SH-SY5Y (cell line): ENCODE results near the gene PPP1R3C.
A peak's percentile ranks its signal among the peaks of the same experiment; 100 is the strongest.

ENCODE experiments used
- GATA2 ChIP-seq: IDR thresholded peaks from 2 replicates; pipeline ENCODE4 v1.6.1; 2011; ENCODE audit warnings: mild to moderate bottlenecking, low read depth, low read length
- GATA3 ChIP-seq: IDR thresholded peaks from 2 replicates; pipeline ENCODE4 v1.6.1; 2011; ENCODE audit warnings: low read depth, mild to moderate bottlenecking, low read length, moderate library complexity

The PPP1R3C gene

GRCh38 chr10:91597197-91597881 is 35.5 kb downstream of the PPP1R3C start:
- no peak for TF ChIP-seq GATA3
- no peak for TF ChIP-seq GATA2

GRCh38 chr10:91596825-91597196 is 36.1 kb downstream of the PPP1R3C start:
- TF ChIP-seq GATA3 (no peak), GATA2 (no peak)

DNA sequence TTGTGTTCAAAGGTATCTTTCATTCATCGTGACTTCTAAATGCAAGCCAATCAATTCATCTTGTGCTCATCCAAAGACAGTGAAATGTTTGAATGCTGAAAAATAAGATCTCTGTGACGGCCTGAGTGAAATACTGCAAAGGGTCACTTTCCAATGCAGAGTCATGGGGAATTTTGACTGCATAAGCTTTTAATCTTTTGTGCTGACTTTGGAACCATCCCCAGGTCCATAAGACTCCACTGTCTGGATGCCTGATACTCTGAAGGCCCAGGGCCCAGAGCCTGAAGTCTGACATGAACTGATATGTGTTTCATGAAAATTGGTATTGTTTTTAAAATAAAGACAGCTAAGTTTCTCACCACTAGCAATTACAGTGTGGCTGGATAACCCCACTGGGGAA is 39.0 kb downstream of the PPP1R3C start:
- TF ChIP-seq GATA3 (no peak), GATA2 (no peak)

GRCh38 chr10:91593366-91593765 is 39.5 kb downstream of the PPP1R3C start:
- no peak for TF ChIP-seq GATA3
- TF ChIP-seq GATA2: no peak

GRCh38 chr10:91592266-91592975 is 40.5 kb downstream of the PPP1R3C start:
- TF ChIP-seq GATA2: no peak
- TF ChIP-seq GATA3: no peak

- no peak for TF ChIP-seq GATA3
- TF ChIP-seq GATA2: no peak
Observed at GRCh38 chr10:91591797-91592174, 41.1 kb downstream of the PPP1R3C start.

DNA sequence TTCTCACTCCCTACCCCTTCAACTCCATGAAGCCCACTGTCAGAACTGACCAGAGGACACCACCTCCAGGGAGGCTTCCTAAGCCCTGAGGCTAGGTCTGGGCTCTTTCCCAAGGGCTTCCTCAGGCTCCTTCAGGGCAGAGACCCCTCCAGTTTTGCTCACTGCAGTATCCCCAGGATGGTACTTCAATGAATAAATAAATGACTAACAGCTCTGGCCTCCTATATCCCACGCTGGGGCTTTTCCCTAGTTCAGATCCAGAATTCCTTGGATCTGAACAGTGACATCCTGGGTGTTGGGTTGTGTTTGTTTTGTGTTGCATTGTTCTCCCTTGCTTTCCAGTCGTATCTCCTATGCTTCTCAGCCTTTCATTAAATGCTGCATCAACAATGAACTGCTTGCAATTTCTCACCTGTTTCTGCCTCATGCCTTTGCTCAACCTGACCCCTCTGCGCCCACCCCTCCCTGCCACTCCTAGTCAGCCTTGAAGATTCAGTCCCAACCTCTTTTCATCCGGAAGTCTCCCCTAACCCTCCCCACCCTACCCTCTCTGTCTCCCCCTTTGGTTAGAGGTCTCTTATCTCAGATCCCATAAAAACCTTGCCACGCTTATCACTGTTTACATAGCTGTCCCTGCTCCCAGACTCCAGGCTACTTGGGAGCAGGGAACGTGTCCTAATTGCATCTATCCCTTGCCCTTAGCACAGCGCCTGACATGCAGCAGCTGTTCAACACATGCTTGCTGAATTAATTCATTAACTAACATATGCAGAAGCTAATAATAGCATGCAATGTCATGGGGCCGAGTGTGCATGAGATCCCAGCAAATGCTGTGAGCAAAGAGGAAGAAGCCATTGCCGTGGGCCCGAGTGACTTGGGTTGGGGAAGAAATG is 41.7 kb downstream of the PPP1R3C start:
- TF ChIP-seq GATA3 (peak; percentile 67), GATA2 (peak; percentile 95)

- TF ChIP-seq GATA3: no peak
- TF ChIP-seq GATA2: no peak
Observed at GRCh38 chr10:91590142-91590903, 42.5 kb downstream of the PPP1R3C start.

- TF ChIP-seq GATA2: no peak
- no peak for TF ChIP-seq GATA3
Observed at GRCh38 chr10:91589658-91590035, 43.2 kb downstream of the PPP1R3C start.

DNA sequence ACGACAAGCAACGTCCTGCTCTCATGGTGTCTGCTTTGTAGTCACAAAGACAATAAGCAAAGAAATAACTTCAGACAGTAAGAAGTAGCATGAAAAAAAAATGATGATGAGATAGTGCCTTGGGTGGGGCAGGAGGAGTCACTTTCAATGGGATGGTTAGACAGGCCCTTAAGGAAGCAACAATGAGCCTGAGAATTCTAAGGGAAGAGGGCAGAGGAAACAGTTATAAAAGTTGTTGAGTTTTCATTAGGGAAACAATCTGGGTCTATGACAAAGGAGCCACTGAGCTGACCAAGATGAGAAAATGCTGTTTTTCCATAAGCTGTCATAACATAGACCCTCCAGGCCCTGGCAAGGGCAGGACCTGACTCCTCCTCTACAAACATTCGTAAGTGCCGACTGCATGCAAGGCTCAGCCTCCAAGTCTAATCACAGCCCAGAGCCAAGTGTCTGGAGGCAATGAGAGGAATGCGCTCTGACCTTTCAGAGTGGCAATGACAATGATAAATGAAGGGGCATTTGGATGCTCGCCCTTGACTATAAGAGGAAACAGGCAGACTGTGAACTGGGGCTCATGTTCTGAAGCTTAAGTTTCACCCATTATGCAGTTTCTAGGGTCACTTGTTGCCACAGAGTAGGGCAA is 43.7 kb downstream of the PPP1R3C start:
- TF ChIP-seq GATA2: no peak
- no peak for TF ChIP-seq GATA3

DNA sequence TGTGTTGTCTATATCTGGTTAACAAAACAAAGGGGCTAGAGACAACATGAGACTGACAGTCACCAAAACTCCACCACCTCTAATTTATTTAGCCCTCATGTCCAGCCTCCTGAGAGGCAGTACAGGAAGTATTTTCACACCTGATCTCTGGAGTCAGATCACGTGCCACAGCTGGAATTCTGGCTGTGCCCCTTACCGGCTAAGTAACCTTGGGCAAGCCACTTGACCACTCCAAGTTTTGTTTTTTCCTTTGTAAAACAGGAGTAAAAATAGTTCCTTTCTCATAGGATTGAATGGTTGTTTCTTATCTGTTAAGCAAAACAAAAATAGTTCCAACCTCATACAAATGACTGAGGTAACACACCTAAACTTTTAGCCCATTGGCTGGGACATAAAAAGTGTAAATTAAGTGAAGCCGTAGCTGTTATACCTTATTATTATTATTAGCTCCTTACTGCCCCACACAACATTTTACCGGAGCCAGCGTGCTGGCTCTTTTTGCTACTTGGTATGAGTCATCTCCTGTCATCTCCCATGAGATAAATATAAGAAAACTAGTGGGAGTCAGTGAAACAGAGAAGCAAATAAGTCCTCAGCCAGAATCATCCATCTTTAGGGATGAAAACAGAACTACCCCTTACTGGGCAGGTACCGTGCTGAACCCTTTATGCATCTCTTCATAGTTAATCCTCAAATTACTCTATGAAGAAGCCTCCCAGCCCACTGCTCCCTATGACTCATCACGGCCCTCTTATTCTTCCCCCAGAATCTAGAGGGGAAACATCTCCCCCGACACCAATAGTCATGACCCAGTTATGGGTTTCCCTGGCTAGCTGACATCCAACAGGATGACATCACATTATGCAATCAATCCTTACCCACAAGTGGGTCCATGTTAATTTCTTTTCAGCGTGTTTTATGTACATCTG is 44.9 kb downstream of the PPP1R3C start:
- no peak for TF ChIP-seq GATA2

- TF ChIP-seq GATA3: no peak
- TF ChIP-seq GATA2: peak; percentile 41
Observed at GRCh38 chr10:91582153-91582554, 50.7 kb downstream of the PPP1R3C start.

- TF ChIP-seq GATA3 (no peak), GATA2 (no peak)
Observed at GRCh38 chr10:91579329-91579985, 53.4 kb downstream of the PPP1R3C start.
